Iris pigment epithelial cell (primary cell): ENCODE measurements around the gene SLC12A8.

Experiments used
- DNase-seq: peaks from one replicate; pipeline ENCODE4 v3.0.0-alpha.2; 2011; ENCODE audit warnings: low read depth

Gene SLC12A8

DNA sequence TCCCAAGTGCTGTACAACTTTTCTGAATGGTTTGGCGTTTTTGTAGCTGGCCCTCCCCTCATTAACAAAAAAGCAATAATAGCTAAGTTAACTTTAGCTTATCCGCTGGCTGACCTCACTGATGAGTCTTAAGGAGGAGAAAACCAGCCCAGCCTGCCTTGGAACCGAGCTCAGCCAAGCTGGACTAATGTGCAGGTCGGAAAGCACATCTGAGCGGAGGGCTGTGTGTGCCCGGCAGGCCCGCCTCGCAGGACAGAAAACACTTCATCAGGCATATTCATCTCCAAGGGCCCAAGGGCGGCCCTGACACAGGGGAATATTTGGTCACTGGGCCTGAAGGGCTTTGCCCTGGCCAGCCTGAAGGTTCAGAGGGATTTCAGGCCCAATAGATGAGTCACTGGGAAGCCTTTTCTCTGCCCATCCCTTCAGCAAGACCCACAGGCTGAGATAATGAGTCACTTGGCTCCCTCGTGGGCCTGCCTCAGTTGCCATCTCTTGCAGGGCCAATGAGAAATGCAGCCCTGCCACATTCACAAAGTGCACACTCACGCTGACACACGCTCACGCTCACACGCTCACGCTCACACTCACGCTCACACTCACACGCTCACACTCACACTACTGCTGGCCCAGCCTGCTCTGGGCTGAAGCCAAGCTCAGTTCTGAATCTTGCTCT, 75.1 kb downstream of the SLC12A8 start:
- peak; percentile 88 for DNase-seq

GRCh38 chr3:125136966-125137357, 75.6 kb downstream of the SLC12A8 start:
- no peak for DNase-seq

DNA sequence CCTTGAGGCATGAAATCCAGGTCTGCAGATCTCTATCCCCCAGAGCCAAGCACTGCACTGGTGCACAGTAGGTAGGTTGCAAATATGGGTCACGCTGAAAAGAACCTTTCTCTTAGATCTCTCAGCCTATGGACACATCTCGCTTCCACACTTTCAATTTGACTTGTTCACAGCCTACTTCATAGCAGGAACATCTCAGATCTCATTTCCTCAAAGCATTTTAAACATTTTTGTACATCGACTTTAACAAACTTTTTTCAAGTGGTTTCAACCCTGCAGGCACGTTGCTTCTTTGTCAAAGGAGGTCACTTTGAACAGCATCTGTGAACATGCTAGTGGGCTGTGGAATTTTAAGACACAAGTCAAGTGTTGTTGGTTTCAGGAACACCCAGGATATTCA, 76.0 kb downstream of the SLC12A8 start:
- no peak for DNase-seq

GRCh38 chr3:125134952-125135351, 77.6 kb downstream of the SLC12A8 start:
- no peak for DNase-seq

DNA sequence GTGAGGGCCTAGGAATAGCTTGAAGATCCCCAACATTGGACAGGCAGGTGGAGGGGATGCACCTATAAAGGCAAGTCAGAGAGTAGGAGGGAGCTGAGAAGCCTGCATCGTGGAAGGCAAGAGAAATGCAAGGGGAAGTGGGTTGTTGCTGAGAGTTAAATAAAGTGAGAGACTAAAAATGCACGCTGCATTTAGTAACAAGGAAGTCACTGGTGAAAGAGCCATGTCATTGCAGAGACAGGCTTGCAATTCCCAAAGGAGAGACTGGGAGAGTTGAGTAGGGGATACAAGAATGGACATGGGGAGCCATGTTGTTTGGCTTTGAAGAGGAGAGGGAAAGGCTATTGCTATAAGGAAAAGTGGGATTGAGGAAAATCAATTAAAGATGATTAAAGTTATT, 79.7 kb downstream of the SLC12A8 start:
- DNase-seq, result no peak

DNA sequence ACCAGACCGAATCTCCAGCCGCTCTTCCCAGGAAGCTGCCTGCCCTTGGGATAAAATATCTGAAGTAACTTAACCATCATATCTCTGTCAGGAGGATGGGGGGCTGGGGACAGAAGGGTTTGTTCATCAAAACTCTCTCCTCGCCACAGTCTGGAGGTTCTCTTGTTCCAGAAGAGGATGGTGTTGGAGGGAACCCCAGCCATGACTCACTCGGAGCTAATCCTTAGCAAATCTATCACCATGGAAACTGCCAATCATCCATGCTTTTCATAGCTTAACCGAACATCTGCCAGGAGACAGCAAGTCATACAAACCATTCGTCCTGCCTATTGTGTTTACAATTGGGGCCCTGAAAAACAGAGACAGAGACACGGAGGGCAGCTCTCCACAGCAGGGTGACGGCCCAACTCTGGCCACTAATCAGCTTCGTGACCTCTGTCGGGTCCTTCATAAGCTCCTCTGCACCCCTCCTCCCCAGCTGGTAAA, 83.0 kb downstream of the SLC12A8 start:
- peak; percentile 100 for DNase-seq

GRCh38 chr3:125128861-125129501, 83.6 kb downstream of the SLC12A8 start:
- peak; percentile 93 for DNase-seq

DNA sequence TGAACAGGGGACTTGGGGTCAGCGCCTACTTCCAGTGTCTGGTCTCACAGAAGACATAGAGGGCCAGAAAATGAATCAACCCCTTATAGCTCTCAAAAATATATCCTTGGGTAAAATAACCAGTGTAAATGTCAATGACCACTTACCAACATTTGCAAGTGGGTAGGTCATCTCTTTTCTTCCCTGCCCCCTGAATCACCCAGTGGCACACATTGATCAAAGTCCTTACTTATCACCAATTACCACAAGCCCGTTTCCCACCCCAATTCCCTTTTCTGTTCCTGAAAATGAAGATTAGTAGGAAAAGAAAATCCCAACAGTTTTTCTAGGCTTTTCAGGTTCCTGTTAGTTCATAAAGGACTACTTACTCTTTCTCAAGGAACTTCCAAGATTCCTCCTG, 86.2 kb downstream of the SLC12A8 start:
- no peak for DNase-seq

- peak; percentile 99 for DNase-seq
Observed at GRCh38 chr3:125125821-125126245, 86.7 kb downstream of the SLC12A8 start.

- DNase-seq, result peak; percentile 73
Observed at GRCh38 chr3:125123451-125124305, 88.9 kb downstream of the SLC12A8 start.

DNA sequence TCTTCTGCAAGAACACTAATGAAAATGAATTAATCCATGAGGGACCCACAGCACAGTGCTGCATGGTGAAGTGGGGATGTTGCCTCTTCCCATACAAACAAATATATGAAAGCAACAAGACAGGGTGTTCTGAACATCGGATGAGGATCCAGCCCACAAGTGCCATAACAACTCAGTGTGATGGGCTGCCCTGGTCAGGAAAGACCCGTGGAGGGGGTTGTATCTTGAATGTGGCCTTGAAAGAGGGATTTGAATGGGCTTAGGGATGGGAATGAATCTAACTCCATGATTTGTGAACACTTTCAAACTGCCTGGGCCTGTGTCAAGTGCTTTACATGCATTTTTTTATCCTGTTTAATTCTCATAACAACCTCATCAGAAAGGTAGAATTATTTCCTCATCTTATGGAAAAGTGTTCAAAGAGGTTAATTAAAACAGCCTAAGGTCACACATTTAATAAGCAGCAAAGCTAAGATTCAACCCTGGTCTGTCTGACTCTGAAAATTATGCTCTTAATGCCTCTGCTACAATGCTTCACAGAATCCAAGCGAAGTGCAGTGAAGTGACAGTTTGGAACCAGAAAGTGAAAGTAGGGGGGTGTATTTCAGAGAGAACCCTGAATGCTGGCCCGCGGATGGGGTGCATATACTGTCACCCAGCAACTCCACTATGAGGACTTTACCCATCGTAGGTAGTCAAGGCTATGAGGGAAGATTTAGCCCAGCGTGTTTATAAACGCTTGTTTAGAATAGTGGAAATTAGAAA, 91.1 kb downstream of the SLC12A8 start:
- no peak for DNase-seq

- no peak for DNase-seq
Observed at GRCh38 chr3:125120379-125121122, 92.0 kb downstream of the SLC12A8 start.

DNA sequence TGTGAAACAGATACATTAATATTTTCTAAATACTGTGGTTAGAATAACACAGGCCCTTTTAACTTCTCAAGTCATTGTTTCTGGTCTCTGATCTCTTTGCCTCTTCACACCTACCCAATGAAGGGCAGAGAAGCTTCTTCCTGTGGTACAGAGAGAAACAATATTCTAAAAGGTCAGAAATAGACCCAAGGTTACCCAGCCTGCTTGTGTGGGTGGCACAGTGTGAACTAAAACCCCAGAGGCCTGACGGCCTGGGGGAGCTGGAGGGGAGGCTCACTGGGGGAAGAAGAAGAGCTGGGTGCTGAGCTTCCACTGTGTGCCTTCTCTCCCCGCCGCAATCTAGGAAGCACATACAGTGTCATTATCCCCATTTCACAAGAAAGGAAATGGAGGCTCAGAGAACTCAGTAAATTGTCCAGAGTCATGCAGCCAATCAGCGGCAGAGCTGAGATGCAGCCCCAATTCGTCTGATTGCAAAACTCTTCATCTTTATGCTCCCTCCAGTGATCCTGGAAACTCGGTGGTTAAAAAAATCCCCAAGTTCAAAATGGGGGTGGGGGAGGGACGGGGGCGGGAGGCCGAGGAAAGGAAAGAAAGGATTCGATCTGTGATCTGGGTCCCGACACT, 92.7 kb downstream of the SLC12A8 start:
- peak; percentile 74 for DNase-seq

- DNase-seq, result no peak
Observed at GRCh38 chr3:125118600-125118999, 93.9 kb downstream of the SLC12A8 start.

DNA sequence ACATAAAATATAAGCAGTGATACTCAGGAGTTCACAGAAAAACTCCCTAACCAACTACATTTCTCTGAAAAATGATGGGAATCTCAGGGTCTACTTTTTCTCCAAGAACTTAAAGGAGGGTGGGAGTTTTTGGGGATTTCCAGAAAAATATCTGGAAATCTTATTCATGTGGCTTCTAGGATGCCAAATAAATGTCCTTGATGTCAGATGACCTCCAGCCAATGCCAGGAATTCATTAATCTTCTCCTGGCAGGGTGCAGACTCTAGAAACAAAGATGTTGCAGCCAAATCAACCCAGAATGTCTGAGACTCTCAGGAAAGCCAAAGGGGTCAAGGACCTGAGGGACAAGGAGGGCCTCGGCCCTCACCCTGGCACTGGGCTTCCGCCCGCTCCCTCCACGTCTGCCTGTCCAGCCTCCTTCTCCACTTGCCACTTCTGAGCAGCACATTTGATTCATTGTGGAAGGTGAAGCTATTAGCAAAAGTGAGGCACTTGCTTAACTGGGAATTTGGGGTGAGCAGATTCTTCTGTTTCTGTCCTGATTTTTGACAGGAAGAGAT, 94.8 kb downstream of the SLC12A8 start:
- DNase-seq, result no peak

- DNase-seq, result peak; percentile 87
Observed at GRCh38 chr3:125116311-125117080, 96.1 kb downstream of the SLC12A8 start.

GRCh38 chr3:125115640-125116039, 96.9 kb downstream of the SLC12A8 start:
- DNase-seq, result peak; percentile 74

- DNase-seq, result no peak
Observed at GRCh38 chr3:125112981-125113380, 99.6 kb downstream of the SLC12A8 start.

- no peak for DNase-seq
Observed at GRCh38 chr3:125110876-125111480, 101.6 kb downstream of the SLC12A8 start.
